ENCODE measurements around the gene TOGARAM2.

GRCh38 chr2:28997847-28998735 lies 17.0 kb downstream of the TOGARAM2 start:
- no peak for TF ChIP-seq CTCF (IDR thresholded peaks at IDR 0.05)
- TF ChIP-seq ZFX (IDR thresholded peaks at IDR 0.05; ENCODE audit: borderline replicate concordance): no peak

Data from 22Rv1 (cell line).